Measurements from ENCODE around the gene YWHAE.
A peak's percentile ranks its signal among the peaks of the same experiment; 100 is the strongest.
"Not testable (repeated sequence)": the region's sequence is repeated elsewhere in the genome, so short reads cannot be mapped to it uniquely, and the experiment has no call there.

YWHAE gene

DNA sequence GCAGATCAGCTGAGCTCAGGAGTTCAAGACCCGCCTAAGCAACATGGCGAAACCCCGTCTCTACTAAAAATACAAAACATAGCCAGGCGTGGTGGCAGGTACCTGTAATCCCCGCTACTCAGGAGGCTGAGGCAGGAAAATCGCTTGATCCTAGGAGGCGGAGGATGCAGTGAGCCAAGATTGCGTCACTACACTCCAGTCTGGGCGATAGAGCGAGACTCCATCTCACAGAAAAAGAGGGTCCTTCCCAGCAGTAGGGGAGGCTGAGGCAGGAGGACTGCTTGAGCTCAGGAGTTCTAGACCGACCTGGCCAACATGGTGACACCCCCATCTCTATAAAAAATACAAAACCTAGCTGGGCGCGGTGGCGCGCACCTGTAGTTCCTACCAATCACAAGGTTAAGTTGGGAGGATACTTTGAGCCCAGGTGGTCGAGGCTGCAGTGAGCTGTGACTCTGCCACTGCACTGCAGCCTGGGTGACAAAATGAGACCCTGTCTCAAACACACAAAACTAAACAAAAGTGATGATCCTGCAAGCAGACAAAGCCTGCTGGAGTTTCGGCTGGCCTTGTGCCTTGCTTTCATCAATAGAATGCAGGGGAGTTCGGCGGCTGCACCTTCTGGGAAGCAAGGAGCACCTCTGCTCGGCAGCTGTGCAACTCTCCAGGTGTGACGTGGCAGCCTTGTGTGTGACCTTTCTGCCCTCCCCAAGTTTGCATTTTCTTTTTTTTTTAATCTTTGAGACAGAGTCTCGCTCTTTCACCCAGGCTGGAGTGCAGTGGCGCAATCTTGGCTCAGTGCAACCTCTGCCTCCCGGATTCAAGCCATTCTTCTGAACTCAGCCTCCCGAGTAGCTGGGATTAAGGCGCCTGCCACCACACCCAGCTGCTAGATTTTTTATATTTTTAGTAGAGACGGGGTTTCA, 12.4 kb upstream of the YWHAE start:
- no peak for DNase-seq

GRCh38 chr17:1402262-1402586, 2.2 kb upstream of the YWHAE start:
- DNase-seq = no peak

DNA sequence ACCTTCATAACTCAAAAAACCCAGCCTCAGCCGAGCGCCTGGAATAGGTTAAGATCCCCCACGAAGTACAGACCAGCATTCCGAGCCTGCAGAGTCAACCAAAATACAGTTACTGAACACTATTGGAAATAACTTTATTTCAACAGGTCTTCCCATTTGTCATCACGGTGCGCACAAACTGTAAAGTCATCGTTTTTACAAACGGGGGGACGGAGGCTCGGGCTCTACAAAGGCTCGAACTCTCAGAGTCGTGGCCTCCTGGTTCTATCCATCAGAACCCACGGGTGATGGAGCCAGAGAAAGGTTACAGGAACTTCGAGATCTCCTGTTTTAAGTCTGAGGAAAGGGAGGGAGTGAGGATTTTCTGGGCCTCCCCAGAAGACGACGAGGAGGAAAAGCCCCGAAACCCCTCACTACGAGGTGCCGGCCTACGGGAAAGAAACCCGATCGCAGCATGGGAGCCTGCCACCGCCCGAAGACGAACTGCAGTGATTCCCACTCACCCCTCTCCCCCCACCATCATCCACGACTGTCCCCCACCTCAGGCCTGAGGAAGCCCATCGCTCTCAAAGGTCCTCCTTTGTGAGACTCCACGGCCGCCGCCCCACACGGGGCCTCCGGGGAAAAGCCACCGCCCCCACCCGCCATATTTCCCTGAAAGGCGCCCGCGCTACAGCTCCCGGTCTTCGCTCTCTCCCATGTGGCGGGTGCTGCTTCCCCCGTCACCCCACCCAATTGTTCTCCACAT, 917 bp downstream of the YWHAE start:
- DNase-seq = peak; percentile 54

DNA sequence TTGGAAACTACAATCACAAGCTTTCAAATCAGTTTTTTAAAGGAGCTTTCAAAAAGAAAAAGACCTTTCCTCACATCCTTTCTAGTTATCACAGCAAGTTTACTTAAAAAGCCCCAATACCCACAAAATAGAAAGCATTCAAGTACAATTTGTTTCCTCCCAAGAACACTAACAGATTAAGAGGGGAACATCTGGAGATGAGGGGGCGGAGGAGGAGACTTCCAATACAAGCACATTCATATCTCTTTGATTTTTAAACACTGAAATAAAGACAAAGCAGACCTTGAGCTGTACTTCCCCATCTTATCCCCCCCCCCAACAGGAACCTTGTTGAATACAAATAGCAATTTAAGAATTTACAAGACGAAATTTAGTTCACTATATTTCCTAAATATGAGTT, 2.0 kb downstream of the YWHAE start:
- no peak for DNase-seq

DNA sequence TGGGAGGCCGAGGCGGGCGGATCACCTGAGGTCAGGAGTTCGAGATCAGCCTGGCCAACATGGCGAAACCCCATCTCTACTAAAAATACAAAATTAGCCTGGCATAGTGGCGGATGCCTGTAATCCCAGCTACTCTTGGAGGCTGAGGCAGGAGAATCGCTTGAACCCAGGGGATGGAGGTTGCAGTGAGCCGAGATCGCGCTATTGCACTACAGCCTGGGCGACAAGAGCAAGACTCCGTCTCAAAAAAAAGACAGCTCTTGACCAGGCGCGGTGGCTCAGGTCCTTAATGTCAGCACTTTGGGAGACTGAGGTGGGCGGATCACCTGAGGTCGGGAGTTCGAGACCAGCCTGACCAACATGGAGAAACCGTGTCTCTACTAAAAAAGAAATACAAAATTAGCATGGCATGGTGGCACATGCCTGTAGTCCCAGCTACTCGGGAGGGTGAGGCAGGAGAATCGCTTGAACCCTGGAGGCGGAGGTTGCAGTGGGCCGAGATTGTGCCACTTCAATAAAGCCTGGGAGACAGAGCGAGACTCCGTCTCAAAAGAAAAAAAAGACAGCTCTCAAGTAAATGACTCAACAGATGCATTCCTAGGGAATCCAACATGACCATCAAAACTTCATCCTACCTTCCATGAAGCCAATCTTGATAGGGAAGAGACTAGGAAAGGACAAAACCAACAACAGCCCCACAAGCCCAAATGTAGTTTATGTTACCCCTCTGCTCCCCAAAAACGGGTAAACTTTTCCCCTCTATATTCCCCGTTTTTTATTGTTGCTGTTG, 4.0 kb downstream of the YWHAE start:
- not testable (repeated sequence) for DNase-seq

- no peak for DNase-seq
Measured at GRCh38 chr17:1391577-1391976, 8.4 kb downstream of the YWHAE start.

GRCh38 chr17:1390432-1391367, 9.3 kb downstream of the YWHAE start:
- no peak for DNase-seq

- not testable (repeated sequence) for DNase-seq
Measured at GRCh38 chr17:1387490-1388227, 12.4 kb downstream of the YWHAE start.

DNA sequence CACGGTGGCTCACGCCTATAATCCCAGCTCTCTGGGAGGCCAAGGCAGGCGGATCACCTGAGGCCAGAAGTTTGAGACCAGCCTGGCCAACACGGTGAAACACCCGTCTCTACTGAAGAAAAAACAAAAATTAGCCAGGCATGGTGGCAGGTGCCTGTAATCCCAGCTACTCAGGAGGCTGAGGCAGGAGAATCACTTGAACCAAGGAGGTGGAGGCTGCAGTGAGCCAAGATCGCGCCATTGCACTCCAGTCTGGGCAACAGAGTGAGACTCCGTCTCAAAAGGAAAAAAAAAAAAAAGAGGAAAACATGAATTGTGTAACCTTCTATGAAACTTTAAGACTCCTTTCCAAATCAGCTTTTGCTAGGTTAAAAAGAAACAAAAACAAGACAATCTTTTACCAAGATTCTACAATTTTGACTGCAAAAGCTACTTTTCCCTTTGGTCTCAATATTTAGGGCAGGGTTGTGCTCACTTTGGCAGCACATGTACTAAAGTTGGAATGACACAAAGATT, 13.3 kb downstream of the YWHAE start:
- not testable (repeated sequence) for DNase-seq

GRCh38 chr17:1386265-1386664, 13.8 kb downstream of the YWHAE start:
- no peak for DNase-seq

DNA sequence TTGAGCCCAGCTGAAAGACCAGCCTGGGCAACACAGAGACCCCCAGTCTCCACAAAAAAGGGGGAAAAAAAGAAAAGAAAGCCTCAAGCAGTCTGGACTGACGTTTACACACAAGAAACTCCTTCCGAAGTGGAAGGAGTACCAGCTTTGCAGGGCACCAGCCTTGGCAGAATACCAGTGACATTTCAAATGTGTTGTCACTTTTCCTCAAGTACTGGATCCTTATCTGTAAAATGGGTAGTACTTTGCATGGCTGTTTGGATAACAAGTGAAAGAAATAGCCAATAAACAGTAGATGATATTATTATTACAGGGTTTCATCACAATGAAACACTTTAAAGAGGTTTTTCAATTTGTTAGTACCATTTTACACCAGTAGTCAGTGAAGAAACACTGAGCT, 14.2 kb downstream of the YWHAE start:
- no peak for DNase-seq

DNA sequence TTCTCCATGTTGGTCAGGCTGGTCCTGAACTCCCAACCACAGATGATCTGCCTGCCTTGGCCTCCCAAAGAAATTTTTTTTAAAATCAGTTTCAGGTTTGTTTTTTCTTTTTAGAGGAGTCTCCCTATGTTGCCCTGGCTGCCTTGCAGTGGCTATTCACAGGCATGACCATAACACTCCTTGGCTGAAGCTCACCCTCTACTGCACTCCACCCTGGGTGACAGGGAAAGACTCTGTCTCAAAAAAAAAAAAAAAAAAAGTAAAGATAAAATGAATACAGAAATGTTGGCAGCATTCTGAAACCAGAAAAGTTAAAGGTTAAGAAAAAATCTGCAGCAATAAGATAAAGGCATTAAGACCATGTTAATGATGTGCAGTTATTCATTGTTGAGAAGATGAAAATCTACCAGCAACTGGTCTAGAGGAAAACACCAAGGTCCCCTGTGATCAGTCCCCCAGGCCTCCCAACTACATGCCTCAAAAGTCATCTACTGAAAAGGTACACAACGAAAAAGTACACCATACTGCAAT, 15.1 kb downstream of the YWHAE start:
- DNase-seq = no peak

- no peak for DNase-seq
Measured at GRCh38 chr17:1379930-1380313, 20.1 kb downstream of the YWHAE start.

GRCh38 chr17:1379208-1379929, 20.7 kb downstream of the YWHAE start:
- DNase-seq = no peak

- DNase-seq = not testable (repeated sequence)
Measured at GRCh38 chr17:1378476-1378860, 21.6 kb downstream of the YWHAE start.

- DNase-seq = no peak
Measured at GRCh38 chr17:1377334-1377733, 22.7 kb downstream of the YWHAE start.

GRCh38 chr17:1376061-1376460, 24.0 kb downstream of the YWHAE start:
- DNase-seq = no peak

GRCh38 chr17:1375615-1376014, 24.4 kb downstream of the YWHAE start:
- no peak for DNase-seq

- DNase-seq = no peak
Measured at GRCh38 chr17:1374431-1375177, 25.4 kb downstream of the YWHAE start.
